GM10248 (cell line): ENCODE results near the gene IL27RA.

Experiments
- CTCF ChIA-PET: fragments of 300-600 bp; sonication (Branson Sonifier 250); formaldehyde crosslinking; extraction: SDS; loops from one replicate; lab custom pipeline; 2021; ENCODE audit warnings: antibody characterized with exemption; lab: Yijun Ruan, JAX
- POLR2A ChIA-PET: fragments of 350-650 bp; sonication (Branson Sonifier 250); formaldehyde crosslinking; extraction: SDS; loops from one replicate; lab custom pipeline; 2020; ENCODE audit warnings: antibody characterized with exemption; lab: Yijun Ruan, JAX
- DNase-seq: peaks from one replicate; pipeline ENCODE4 v3.0.0; 2012; ENCODE audit errors: extremely low spot score
- TF ChIP-seq, protein P1 (sequence below): IDR thresholded peaks from 2 replicates; pipeline ENCODE4 v1.5.1; 2012; ENCODE audit warnings: mild to moderate bottlenecking, low read depth; ENCODE audit errors: extremely low read depth, missing control alignments, control extremely low read depth

IL27RA gene

DNA sequence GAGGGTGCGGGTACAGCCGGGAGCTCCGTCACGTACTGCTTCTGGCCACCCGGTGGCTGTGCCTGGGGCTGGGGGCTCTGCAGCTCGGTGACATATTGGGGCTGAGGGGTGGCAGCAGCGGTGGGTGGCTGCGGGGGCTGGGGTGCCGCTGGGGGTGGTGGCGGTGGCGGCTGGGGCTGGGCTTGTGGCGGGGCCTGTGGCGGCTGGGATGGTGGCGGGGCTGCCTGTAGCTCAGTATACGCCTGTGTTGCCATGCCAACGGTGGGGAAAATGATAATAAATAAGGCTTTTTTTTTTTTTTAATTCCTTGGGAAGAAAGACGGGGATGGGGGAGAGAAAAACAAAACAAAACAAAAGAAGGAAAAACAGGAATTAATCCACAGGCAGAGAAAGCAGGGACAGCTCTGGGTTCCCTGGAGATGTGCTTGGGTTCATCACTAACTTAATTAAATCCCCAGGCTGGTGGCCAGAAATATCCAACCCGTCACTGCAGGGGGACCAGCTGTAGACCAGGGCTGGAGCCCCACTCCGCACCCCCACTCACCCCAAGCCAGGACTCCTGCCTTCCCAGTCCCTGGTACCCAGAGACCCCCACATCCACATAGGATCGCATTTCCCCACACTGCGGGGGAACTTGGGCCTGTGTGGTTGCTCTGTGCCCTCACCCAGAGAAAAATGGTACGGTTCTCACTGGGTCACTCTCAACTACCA is 37.8 kb upstream of the IL27RA start:
- POLR2A ChIA-PET, result no interaction called here
- CTCF ChIA-PET, result interaction anchor here (1.0 to 2.4 kb wide), 3 partner anchors 9 to 78 kb away, joined by 3 to 11 read pairs (median 4); partner anchors contain the start of genes IL27RA and MISP3
- no peak for DNase-seq
- TF ChIP-seq, protein P1, sequence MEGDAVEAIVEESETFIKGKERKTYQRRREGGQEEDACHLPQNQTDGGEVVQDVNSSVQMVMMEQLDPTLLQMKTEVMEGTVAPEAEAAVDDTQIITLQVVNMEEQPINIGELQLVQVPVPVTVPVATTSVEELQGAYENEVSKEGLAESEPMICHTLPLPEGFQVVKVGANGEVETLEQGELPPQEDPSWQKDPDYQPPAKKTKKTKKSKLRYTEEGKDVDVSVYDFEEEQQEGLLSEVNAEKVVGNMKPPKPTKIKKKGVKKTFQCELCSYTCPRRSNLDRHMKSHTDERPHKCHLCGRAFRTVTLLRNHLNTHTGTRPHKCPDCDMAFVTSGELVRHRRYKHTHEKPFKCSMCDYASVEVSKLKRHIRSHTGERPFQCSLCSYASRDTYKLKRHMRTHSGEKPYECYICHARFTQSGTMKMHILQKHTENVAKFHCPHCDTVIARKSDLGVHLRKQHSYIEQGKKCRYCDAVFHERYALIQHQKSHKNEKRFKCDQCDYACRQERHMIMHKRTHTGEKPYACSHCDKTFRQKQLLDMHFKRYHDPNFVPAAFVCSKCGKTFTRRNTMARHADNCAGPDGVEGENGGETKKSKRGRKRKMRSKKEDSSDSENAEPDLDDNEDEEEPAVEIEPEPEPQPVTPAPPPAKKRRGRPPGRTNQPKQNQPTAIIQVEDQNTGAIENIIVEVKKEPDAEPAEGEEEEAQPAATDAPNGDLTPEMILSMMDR, result no peak

GRCh38 chr19:13995017-13995728 is 36.4 kb upstream of the IL27RA start:
- TF ChIP-seq, protein P1, result no peak
- ChIA-PET CTCF (interaction anchor here (1.2 to 1.4 kb wide), 3 partner anchors 37 to 53 kb away, joined by 3 to 4 read pairs (median 4); partner anchors contain the start of gene IL27RA), POLR2A (interaction anchor here (0.7 to 1.2 kb wide), 2 partner anchors 8 to 11 kb away, joined by 4 to 7 read pairs; partner anchors contain the start of gene RFX1)
- DNase-seq, result no peak

DNA sequence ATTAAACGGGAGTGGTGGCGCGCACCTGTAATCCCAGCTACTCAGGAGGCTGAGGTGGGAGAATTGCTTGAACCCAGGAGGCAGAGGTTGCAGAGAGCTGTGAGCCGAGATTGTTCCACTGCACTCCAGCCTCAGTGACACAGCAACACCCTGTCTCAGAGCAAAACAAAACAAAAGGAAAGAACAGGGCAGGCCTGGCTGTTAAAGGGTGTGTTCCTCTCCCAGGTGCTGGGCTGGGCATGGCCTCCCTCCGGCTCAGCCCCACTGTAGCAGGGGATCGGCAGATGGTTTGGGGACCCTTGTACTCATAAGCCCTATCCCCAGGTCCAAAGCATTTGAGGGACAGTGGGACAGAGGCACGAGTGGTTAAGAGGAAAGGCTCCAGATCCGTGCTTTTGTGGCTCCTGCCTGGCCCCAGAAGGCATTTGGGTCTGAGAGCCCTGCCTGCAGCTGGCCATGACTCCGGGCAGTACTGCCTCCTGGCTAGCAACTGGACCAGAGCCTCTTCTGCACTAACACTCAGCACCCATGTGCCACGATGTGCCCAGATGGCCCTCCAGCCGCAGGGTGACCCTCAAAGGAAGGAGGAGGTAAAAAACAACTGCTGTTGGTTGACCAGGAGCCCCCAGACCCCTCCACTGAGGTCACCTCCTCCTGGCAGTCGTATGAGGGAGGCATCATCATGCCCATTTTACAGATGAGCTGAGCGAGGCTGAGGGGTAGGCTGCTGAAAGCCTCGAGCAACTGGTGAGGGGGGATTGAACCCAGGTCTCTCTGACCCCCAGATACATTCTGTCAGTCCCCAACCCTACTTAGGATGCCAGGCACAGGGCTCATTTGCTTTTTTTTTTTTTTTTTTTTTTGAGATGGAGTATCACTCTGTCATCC is 35.4 kb upstream of the IL27RA start:
- POLR2A ChIA-PET, result interaction anchor here (0.7 to 1.2 kb wide), 2 partner anchors 9 to 10 kb away, joined by 4 to 7 read pairs; partner anchors contain the start of gene RFX1
- TF ChIP-seq, protein P1, result no peak
- DNase-seq, result no peak
- CTCF ChIA-PET, result interaction anchor here (1.2 to 1.4 kb wide), 3 partner anchors 36 to 52 kb away, joined by 3 to 4 read pairs (median 4); partner anchors contain the start of gene IL27RA

GRCh38 chr19:13996928-13997630 is 34.5 kb upstream of the IL27RA start:
- ChIA-PET POLR2A (interaction anchor here (0.6 kb wide), 1 partner anchor 17 kb away, joined by 4 read pairs; no protein-coding TSS in a partner anchor), CTCF (no interaction called here)
- TF ChIP-seq, protein P1, result no peak
- no peak for DNase-seq

DNA sequence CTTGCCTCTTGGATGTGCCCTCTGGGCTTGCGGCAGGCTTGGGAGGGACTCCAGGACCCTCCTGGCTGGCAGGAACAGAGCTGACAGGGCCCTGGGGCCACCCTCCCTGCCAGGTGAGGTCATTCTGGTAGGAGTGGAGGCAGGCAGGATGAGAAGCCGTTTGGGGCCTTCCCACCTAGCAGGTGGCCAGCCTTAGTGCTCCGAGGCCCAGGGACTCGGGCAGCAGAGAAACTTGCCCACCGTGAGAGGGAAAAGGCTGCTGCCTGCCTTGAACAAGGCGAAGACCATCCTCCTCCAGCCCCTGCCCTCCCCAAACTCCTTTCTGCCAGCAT is 34.0 kb upstream of the IL27RA start:
- CTCF ChIA-PET, result no interaction called here

More for the DNA sequence above, 34.0 kb upstream of the IL27RA start:
- POLR2A ChIA-PET, result interaction anchor here (0.6 kb wide), 1 partner anchor 18 kb away, joined by 4 read pairs; no protein-coding TSS in a partner anchor
- no peak for DNase-seq
- TF ChIP-seq, protein P1, result no peak
